Putamen (tissue), 1 donor: ENCODE results near the gene LAMB3.
A peak's percentile ranks its signal among the peaks of the same experiment; 100 is the strongest.

ENCODE experiments used
- DNase-seq: peaks from one replicate; pipeline ENCODE4 v3.0.0-alpha.2; 2016; ENCODE audit warnings: low spot score

The LAMB3 gene

GRCh38 chr1:209633335-209633997, 18.8 kb downstream of the LAMB3 start:
- no peak for DNase-seq

DNA sequence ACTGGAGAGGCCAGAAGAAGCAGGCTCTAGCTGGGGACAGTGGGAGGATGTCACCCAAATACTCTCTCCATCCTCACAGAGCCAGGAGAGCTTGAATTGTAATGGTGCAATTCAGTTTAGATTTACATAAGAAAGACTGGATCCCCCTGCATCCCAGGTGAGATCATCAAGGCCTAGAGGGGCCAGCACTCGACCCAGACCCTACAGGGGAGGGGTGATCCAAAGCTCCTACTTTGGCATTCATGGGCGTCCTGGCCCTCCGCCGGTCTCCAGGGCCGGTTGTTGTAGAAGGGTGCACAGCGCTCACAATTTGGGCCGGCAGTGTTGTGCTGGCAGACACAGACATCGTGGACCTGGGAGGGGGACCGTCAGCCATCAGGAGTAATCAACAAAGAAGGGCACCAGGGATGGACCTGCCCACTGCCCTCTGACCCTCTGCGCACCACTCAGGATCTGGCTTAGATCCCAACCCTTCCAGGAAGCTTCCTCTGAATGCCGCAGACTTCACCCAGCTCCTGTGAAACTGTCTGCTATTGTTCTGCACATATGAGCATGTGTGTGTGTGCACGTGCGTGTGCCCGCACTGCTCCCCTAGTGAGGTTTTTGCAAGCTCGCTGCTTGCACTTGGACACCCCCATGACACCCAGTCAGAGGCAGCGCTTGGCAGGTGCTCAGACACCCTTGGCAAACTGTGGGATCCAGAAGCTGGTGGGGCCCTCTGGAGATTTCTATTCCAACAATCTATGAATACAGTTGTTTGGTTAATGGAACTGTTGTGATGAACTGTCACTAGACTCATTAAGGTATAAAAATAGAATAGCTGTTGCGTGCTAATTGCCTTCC, 21.6 kb downstream of the LAMB3 start:
- DNase-seq, result no peak

- peak; percentile 80 for DNase-seq
Measured at GRCh38 chr1:209629621-209630382, 22.4 kb downstream of the LAMB3 start.

- no peak for DNase-seq
Measured at GRCh38 chr1:209628618-209629299, 23.5 kb downstream of the LAMB3 start.

DNA sequence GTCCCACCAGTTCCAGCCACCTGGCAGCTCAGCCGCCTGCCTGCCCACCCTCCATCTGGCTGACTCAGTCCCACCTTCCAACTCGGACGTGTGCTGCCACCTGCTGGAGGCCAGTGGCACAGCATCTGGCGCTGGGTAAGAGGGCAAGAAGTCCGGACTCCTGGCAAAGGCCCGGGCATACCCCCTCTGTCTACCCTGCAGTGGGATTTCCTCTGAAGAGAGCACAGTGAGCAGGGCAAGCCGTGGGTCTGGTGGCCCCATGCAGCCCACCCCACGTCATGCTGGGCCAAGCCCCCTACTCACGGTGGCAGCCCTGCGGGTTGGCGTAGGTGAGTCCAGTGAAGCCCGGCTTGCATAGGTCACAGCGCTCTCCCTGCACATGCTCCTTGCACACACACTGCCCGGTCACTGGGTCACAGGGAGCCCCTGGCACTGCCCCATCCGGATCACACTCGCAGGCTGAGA, 24.5 kb downstream of the LAMB3 start:
- peak; percentile 78 for DNase-seq

DNA sequence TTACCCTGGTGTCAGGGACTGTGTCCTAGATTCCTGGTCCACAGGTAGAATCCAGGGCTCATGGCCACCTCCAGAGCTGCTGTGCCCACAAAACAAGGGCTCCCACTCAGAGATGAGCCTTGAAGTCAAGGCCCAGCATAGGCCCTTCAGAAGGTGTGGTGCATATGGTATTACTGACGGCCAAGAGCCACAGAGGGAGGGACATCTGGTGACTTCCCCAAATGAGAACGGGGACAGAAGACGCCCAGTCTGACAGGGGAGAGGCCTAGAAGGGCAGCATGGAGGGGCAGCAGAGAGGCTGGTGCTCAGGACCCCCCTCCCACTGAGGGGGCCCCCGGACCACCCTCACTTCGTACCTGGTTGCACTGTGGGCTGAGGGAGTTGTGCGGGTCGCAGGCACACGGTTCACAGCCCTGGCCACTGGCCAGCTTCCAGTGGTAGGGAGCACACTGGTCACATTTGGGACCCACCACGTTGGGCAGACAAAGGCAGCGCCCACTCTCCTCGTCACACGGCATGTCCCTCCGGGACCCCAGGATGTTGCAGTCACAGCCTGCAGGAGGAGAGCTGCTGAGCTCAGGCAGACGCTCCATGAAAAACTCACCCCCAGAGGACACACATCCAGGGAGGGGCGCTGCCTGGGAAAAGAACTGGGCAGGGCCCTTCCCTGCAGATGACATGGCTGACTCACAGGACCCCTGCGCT, 25.0 kb downstream of the LAMB3 start:
- DNase-seq, result no peak

GRCh38 chr1:209626346-209627026, 25.7 kb downstream of the LAMB3 start:
- no peak for DNase-seq

- DNase-seq, result no peak
Measured at GRCh38 chr1:209625791-209626285, 26.4 kb downstream of the LAMB3 start.

DNA sequence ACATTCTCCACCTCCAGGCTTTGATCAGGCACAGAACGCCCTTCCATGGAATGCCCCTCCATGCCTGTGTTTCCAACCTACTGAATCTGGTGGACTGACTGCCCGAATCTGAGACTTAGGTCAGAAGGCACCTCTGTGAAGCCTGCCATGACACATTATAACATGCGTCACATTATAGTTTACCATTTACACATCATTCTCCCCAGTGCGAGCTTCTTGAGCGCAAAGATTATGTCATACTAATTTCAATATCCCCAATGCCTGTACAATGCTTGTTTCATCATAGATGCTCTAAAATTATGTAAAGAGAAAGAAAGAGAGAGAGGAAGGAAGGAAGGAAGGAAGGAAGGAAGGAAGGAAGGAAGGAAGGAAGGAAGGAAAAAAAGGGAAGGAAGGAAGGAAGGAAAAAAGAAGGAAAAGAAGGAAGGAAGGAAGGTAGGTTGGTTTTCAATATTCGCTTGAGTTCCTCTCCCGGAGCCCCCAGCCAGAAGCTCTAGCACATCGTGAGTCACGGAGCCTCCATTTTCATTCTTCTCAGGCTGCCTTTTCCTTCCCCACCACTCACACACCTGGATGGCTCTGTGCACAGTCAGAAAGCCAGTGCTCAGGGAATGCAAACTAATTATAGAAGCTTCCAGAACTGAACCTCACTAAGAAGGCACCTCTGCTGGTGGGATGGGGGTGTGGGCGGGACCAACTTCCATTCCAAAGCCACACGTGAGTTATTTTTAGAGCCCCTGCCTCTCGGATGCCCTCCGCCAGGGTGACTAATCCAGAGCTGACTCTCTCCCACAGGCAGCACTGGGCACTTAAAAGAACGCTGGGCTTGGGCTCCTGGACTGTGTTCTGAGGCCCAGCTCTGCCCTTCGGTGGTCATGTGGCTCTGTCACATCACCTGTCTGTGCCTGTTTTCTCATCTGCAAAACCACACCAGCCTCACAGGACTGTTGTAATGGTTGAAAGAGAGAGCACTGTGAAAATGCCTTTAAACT, 27.4 kb downstream of the LAMB3 start:
- no peak for DNase-seq

GRCh38 chr1:209622841-209623829, 29.1 kb downstream of the LAMB3 start:
- DNase-seq, result no peak

DNA sequence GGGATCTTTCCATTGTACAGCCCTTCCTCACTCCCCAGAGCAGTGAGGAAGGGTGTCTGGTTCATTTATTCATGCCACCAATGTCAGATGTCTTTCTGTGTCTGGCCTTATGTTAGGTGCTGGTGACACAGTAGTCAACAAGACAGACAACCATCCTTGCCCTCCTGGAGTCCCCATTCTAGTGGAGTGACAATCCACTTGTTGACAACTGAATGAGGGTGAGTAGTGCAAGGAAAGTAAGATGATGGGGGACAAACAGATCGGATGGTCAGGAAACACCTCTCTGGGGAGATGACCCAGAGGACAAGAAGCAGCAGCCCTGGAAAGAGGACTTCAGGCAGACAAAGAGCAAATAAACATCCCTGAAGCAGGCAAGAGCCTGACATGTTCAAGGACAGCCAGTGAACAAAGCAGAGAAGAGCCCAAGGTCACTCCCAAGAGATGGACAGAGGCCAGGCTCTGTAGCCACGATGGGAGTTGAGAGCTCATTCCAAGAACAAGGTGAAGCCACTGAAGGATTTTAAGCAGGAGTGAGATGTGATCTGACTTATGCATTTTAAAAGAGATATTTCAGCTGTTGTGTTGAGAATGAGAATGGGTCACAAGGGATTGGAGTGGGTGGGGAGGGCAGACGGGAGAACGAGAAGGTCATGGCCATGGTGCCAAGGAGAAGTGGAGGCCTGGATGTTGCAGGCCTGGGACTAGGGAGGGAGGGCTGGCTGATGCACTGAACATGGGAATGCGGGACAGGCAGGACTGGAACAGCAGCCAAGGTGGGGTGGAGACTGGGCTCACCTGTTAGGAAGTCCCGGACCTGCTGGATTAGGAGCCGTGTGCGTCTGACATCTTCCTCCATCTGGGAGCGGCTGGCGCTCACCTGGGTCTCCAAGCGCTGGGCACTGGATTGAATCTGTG, 30.2 kb downstream of the LAMB3 start:
- DNase-seq, result no peak

DNA sequence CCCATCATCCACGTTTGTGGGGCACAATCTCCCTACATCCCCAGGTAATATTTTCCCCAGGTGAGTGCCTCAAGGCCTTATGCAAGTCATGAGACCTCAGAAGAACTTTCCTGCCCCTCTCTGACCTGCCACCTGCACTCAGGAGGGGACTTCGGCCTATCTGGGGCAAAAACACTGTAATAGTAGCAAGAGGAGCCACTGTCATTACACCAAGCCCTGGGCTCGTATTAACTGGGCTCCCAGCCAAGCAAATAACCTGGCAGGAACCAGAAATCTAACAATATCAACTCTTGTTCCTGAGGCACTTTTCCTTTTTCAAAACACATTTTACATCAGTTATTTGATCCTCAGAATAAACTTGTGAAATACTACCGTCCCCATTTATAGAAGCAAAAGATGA, 30.9 kb downstream of the LAMB3 start:
- no peak for DNase-seq

DNA sequence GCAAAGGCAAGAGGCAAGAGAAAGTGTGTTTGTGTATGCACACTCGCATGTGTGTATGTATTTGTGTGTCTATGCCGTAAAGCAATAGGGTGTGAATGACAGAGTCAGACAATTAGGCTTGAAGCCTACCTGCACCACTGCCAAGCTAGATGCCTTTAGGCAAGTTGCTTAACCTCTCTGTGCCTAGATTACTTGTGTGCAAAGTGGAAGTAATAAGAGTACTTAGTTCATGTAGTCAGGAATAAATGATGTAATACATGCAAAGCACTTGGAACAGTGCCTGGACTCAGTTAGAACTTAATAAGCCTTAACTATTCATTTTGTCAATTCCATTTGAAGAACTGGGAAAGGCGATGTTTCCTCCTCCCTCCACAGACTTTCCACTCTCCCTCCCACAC, 31.7 kb downstream of the LAMB3 start:
- DNase-seq, result no peak

DNA sequence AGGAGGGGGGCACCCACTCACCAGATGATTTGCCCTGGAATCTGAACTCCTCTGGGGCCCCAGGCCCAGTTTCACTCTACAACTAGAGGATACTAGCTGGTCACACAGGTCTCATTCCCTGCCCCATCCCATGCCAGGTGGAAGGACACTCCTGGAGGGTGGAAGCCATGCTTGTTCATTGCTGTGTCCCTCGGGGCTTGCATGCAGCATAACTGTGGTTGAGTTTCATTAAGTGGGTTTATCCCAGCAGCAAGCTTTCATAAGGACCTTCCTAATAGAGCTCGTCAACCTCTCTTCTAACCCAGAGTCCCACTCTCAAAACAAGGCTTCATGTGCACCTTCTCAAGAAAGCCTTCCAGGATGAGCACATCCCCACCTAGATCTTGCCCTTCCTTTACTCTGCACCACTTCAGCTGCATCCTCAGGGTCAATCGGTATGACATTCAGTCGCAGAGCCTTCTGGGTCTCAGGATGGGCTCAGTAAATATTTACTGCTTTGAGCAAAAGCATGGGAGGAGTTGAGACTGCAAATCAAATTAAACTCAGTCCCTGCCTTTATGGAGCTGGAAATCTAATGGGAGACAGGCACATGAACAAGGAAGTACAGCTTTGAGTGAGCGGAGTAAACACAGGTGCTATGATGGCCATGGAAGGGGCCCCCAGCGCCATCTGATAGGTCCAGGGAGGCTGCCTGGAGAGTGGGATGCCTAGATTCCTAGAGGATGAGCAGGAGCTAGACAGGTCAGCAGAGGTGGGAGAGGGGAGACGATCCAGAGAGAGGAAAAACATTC, 32.3 kb downstream of the LAMB3 start:
- no peak for DNase-seq

GRCh38 chr1:209618756-209619420, 33.3 kb downstream of the LAMB3 start:
- peak; percentile 88 for DNase-seq

DNA sequence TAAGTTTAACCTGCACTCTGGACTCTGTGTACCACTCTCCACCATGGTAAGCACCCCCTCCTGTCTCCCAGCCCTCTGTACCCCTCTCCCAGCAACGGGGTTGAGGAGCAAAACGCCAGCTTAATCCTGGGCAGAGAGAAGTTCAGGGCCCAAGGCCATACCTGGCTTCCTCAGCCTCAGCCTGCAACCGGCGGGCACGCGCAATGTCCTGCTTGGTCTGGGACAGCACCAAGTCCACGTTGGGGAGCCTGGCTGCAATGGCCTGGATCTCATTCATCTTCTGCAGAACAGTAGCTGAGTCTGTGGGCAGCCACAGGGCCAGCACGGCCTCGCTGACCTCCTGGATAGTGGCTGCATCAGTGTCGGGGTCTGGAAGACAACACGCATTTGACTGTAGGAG, 33.9 kb downstream of the LAMB3 start:
- DNase-seq, result no peak
